GM18951 (cell line): Measurements from ENCODE around the gene DUSP16.

Source experiments
- POLR2A ChIP-seq: IDR thresholded peaks from 4 replicates; pipeline ENCODE4 v1.6.1; 2011; ENCODE audit warnings: mild to moderate bottlenecking; ENCODE audit not compliant: insufficient read length, insufficient read depth; ENCODE audit errors: extremely low read depth
- in situ Hi-C: fragments of 300-500 bp; cut with MboI; formaldehyde crosslinking; loops from one replicate; pipeline ENCODE4 v1.12.0; 2022; ENCODE audit warnings: low sequenced_read_pairs, mixed read lengths, inconsistent platforms; ENCODE audit not compliant: unreplicated experiment

DUSP16 gene

GRCh38 chr12:12425001-12425400, 137.7 kb downstream of the DUSP16 start:
- TF ChIP-seq POLR2A, result no peak
- in situ Hi-C loops, result no loop called here
